HG03045 (cell line): ENCODE results near the gene SCARB1.
"Not testable (repeated sequence)": the region's sequence is repeated elsewhere in the genome, so short reads cannot be mapped to it uniquely, and the experiment has no call there.

Experiments
- ATAC-seq: cut with Tn5 transposase; IDR thresholded peaks from one replicate; pipeline ENCODE4 v1.9.1; 2021; ENCODE audit warnings: mild to moderate bottlenecking, moderate library complexity; ENCODE audit not compliant: unreplicated experiment

SCARB1 gene

DNA sequence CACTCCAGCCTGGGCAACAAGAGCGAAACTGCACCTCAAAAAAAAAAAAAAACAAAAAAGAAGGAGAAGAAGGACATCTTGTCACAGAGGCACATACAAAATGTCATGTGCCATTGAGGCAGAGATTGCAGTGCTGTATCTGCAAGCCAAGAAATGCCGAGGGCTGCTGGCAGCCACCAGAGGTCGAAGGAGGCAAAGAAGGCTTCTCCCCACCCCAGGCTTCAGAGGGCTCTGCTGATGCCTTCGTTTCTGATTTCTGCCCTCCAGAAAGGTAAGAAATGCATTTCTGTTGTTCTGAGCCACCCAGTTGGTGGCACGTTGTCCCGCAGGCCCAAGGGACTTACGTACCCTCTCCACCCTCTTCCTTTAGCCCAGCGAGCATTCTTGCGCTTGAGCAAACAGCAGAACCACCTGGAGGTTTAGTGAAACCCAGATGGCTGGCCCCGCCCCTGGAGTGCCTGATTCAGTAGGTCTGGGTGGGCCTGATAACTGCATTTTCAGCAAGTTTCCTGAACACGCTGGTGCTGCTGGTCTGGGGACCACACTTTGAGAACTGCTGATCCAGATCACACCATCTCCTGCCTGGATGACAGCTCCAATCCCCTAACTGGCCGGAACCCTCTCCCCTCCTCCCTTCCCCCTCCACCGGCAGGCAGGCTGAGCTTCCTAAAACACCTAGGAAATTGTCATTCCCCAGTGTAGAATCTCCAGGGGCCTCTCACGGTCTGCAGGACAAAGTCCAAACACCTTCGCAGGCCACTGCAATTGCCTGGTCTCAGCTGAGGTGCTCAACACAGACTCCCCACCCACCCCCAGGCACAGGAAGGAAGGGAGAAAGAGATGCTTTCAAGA is 21.1 kb upstream of the SCARB1 start:
- ATAC-seq, result peak; percentile 81

DNA sequence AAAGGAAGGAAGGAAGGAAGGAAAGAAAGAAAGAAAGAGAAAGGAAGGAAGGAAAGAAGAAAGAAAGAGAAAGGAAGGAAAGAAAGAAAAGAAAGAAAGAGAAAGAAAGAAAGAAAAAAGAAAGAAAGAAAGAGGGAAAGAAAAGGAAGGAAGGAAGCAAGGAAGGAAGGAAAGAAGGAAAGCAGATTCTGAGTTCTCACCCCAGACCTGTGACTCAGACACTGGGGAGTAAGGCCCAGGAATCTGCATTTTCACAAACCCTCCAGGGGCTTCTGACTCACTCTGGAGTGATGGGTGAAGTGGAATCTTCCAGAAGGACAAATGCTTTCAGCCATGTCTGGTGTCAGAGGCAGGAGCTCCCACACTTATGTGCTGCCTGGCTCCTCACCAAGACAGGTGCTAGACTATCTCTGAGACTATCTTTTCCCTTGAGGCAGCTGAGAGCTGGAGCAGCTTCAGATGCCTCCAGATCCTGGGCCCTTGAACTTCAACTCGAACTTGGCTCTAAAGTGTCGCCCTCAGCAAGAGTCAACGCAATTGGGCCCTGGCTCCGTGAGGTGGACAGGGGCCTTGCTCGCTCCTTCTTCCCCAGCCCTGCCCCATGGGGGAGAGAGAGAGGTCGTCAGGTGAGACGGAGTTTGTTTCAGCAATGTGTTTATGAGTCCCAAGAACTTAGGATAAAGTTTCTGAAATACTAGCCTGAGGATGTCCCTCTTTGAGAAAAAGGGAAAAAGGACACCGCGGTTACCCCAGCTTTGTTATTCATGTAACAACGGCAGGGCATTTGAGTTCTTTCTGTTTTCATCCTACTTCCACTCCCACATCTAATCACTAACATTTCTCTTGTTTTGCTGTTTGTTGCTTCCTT is 19.8 kb upstream of the SCARB1 start:
- ATAC-seq, result no peak

DNA sequence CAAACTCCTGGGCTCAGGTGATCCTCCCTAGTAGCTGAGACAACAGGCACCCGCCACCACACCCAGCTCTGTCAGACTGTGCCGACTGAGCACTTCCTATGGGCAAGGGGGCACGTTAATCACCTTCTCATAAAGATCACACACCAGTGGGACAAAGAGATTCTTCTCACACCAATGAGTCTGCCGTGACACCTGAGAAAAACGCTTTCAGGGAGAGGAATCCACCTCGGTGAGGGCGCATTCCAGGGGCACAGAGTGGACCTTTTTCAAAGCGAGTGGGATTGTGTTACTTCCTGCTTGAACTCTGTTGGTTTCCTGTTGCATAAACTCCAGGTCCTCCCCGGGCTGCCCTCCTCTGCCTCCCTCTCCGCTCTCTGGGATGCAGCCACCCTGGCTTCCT is 17.5 kb upstream of the SCARB1 start:
- no peak for ATAC-seq

DNA sequence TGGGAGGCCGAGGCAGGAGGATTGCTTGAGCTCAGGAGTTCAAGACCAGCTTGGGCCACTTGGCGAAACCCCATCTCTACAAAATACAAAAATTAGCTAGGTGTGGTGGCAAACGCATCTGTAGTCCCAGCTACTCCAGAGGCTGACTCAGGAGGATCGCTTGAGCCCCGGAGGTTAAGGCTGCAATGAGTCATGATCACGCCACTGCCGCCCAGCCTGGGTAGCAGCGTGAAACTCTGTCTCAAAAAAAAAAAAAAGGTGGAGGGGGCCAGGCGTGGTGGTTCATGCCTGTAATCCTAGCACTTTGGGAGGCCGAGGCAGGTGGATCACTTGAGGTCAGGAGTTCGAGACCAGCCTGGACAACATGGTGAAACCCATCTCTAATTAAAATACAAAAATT is 16.7 kb upstream of the SCARB1 start:
- not testable (repeated sequence) for ATAC-seq

DNA sequence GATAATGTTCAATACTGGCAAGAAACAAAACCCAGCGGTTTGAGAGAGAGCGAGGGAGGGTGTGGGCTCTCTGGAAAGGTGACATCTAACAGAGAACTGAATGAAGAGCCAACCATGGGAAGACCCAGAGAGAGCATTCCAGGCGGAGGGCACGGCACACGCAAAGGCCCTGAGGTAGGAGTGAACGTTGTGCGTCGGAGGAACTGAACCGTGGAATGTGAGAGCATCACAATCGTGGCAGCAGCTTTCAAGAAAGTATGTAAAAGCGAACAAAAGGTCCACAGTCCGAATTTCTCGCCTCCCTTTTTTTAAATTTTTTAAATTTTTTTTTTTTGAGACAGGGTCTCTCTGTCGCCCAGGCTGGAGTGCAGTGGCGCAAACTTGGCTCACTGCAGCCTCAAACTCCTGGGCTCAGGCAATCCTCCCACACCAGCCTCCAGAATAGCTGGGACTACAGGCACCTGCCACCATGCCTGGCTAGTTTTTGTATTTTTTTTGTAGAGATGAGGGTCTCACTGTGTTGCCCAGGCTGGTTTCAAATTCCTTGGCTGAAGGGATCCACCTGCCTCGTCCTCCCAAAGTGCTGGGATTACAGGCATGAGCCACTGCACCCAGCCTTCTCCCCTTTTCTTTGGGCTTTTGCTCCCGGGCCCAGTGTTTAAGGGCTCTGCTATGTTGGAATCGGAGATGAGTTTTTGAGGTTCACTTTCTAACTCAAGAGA is 15.3 kb upstream of the SCARB1 start:
- no peak for ATAC-seq

DNA sequence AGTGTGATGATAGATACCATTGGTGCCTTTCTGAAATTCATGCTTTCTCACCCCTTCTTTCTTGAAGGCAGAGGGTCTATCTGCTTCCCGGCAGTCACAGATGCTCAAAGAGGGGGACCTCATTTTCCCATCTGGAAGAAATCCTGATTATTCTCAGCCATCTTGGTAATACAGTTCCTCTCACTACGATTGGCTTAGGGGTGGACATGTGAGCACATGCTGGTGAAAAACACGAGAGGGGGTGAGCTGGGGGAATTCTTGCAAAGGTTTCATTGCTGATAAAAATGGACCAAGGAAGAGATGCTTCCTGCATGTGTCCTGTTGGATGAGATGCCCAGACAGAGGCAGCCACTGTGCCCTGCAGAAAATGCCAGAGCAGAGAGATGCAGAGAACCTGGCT is 13.8 kb upstream of the SCARB1 start:
- ATAC-seq, result no peak

DNA sequence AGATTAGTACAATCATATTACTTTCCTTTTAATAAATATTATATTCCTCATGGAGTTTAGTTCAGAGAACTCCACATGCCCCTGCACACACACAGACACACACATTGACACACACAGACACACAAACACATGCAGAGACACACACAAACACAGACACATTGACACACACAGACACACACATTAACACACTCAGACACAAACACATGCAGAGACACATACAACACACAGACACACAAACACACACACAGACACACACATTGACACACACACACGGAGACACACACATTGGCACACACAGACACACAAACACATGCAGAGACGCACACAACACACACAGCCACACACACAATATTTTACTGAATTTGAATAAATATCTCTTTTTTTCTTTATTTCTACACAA is 12.5 kb upstream of the SCARB1 start:
- ATAC-seq, result no peak

DNA sequence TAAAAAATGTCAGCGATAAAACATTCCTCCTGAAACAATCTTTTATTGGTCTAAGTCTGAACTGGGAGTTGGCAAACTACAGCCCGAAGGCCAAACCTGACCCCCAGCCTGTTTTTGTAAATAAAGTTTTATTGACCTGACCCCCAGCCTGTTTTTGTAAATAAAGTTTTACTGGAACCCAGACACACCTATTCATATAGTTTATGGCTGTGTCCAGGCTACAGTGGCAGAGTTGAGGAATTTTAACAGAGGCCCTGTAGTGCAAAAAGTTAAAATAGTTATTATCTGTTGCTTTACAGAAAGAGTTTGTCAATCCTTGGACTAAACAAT is 12.1 kb upstream of the SCARB1 start:
- ATAC-seq, result no peak

DNA sequence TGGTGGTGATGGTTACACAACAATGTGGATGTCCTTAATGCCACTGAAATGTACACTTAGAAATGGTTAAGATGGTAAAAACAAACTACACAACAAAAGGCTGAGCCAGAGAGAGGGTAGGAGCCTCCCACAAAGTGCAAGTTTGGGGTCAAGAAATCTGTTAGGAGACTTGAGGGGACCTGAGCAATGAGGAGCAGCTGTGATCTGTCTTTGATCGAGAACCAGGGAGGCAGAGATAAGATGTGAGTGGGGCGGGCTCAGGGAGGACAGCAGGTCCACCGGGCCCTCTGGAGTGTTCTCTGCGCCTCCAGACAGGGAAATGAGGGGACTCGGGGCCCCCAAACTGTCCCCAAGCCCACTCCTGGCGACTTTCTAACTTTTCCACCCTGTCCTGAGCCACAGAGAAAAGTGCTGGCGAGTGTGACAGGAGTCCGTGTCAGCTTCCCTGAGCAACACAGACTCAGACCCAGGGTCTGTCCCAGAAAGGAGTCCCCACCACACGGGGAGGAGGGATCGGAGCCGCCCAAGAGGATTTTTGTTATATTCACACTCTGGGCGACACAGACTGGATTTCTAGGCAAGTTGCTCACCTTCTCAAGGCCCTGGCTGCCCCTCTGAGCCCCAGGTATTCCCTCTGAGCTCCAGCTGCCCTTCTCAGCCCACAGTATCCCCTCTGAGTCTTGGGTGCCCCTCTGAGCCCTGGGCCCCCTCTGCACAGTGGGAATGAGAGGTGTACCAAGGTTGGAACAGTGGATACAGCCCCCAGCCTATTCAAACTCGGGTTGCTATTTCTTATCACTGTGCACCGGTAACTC is 11.5 kb upstream of the SCARB1 start:
- ATAC-seq, result no peak

DNA sequence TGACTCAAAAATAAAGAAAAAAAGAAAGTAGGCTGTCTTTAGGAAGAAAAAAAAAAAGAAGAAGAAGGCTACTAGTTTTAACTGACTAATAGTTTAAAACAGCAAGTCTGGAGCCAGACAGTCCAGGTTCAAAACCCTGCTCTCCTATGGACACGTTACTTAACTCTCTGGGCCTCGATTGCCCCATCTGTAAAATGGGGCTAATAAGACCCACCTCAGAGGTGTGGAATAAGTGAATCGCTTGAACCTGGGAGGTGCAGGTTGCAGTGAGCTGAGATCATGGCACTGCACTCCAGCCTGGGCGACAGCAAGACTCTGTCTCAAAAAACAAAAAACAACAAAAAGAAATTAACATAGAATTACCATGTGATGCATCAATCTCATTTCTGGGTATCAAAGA is 10.5 kb upstream of the SCARB1 start:
- no peak for ATAC-seq

DNA sequence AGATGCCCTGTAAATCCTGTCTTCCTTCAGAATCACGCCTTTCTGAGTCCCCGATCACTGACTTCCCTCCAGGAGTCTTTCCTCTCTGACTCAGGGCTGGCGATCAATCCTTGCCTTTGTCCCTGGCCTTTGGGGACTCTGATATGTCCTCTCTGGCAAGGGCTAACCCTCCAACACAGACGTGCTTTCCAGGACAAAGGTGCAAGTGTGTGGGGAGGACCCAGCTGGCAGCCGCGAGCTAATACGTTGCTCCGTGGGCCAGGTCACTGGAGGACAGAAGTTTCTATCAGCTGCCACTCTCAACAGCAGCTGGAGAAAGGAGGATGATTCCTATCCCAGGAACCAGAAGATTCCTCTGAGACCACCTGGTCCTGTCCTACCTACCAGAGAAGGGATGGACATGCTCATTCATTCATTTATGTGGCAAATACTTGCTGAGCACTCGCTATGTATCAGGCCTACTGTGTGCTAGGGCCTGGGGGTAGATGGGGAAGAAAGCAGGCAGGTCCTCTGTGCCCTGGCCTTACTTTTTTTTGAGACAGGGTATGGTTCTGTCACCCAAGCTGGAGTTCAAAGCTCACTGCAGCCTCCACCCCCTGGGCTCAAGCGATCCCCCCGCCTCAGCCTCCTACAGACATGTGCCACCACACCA is 8.5 kb upstream of the SCARB1 start:
- ATAC-seq, result no peak

DNA sequence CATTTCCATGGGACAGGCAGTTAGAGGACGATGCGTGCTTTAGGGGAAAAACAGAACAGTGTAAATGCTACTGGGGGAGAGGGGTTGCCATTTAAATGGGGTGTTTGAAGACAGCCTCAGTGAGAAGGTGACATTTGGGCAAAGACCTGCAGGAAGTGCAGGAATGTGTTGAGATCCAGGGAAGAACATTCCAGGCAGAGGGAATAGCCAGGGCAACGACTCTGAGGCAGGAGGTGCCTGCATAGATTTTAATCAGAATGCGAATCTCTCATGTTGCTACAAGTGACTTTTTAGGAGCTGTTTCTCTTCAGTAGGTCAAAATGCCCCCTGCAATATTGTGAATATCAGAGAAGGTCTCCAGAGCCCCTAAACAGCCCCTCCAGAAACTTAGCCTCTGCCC is 7.6 kb upstream of the SCARB1 start:
- ATAC-seq, result no peak

DNA sequence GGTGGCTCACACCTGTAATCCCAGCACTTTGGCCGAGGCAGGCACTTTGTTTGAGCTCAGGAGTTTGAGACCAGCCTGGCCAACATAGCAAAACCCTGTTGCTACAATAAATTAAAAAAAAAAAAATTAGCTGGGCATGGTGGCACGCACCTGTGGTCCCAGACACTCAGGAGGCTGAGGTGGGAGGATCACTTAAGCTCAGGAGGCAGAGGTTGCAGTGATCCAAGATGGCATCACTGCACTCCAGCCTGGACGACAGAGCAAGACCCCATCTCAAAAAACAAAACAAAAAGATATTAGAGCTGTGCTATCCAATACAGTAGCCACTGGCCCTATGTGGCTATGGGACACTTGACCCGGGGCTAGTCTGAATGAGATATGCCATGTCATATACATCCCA is 6.9 kb upstream of the SCARB1 start:
- no peak for ATAC-seq

DNA sequence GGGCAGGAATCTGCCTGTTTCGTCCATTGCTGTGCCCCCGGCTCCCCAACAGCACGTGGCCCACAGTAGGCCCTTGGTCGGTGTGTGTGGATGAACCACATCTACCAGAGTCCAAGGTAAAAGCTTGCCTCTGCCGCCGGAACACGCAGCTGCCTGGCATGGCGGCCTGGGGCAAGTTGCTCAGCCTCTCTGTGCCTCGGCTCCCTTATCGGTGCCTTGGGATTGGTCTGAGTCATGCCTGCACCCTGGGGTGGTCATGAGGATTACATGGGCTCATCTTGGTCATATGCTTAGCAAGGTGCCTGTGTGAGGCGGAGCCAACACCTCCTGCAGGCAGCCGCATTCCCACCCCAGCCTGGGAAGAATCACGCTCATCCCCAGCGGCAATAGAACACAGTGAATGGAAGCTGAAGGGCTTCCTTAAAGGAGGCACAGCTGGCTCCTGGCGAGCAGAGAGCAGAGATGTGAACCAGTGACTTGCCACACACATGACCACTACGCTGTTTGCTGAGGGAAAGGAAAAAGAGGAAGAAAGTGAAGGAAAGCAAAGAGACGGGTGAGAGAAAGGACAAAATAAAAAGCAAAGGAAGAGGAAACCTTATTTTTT is 5.5 kb upstream of the SCARB1 start:
- ATAC-seq, result no peak

DNA sequence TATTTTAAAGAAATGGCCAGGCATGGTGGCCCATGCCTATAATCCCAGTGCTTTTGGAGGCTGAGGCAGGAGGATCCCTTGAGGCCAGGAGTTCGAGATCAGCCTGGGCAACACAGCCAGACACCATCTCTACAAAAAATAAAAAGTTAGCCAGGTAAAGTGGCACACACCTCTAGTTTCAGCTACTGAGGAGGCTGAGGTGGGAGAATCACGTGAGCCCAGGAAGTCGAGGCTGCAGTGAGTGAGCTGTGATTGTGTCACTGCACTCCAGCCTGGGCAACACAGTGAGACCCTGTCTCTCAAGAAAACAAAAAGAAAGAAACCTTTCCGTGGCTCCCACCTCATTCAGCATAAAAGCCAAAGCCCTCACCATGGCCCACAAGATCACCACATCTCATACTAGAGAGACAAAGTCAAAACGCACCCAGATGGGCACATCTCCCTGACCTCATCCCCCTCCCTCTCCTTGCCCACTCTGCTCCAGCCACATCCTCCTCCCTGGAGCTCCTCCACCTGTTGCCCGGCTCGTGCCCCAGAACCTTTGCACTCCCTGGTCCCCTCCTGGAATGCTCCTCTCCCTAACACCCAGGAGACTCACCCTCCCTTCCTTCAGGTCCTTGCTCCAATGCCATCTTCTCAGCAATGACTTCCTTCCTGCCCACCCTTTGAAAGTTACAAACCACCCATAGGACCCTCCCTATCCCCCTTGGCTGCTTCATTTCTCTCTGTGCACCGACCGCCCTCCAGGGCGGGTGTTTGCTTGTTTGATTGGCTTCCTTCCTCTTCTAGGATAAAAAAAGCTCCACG is 4.8 kb upstream of the SCARB1 start:
- no peak for ATAC-seq

DNA sequence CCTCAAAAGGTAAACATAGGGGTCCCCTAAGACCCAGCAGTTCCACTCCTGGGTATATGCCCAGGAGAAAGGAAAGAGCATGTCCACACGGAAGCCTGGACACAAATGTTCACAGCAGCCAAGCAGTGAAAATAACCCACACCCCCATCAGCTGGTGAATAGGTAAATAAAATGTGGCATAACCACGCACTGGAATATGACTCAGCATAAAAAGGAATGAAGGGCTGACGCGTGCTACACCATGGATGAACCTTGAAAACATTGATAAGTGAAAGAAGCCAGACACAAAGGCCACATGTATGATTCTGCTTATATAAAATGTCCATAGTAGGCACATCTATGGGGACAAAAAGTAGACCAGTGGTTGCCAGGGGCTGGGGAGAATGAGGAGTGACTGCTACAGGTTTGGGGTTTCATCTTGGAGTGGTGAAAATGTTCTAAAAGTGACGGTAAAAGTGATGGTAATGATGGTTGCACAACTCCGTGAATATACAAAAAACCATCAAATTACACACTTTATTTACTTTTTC is 3.8 kb upstream of the SCARB1 start:
- no peak for ATAC-seq

DNA sequence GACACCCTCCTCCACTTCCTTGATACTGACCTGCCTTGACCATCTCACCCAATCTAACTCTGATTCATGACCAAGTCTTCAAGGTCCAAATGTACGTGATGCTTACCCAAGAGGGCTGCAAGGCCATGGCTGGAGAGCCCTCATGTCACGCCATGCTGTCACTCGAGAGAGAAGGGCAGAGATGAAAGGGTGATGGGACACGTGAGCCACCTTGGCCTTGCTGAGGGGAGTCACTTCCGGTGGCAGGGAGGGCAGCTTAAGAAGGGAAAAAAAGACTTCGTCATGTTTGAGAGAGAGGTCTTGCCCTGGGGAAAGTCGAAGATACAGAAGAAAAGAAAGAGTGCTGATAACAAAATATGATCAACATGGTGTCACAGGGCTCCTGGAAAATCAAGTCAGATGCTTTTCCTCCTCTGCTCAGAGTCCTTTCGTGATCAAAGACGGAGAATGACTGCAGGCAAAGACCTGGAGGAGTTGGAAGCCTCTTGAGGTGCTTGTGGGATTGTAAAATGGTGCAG is 3.3 kb upstream of the SCARB1 start:
- no peak for ATAC-seq

DNA sequence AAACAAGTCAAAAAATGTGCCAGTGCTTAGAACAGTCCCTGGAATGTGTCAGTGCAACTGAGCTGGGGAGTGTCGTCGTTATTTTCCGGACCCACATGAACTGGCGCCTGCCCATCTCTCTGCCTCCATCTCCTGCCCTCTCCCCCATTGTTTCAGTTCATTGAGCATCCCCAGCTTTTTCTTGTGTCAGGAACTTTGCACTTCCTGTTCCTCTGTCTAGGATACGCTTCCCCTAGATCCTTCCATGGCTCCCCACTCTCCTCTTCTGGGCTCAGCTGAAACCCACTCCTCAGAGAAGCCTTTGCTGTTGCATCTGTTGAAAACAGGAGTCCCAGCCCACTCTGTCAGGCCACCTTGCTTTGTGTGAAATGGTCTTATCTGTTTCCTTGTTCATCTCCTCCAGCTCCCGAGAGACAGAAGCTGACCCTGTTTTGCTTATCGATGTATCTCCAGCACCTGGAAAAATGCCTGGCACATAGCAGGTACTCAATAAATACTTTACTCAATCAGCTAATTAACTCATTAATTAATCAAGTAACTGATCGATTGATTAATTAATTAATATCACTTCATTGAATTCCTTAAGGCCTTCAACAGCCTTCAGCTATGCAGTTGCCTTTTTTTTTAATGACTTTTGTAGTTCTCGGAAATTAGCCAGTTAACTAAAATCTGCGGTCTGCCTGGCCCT is 2.7 kb upstream of the SCARB1 start:
- ATAC-seq, result no peak
